H9 (cell line): ENCODE results near the gene F2RL3. TPM values are rescaled to one million over a fixed set of nuclear protein-coding genes. Genes with fewer than 3 reads are reported as not detected.

ENCODE experiments used
- DNase-seq: peaks from one replicate; pipeline ENCODE4 v3.0.0-alpha.2; 2017
- H2AFZ ChIP-seq: one replicate; pipeline ENCODE4 v1.6.1; 2013; ENCODE audit warnings: mild to moderate bottlenecking, low read length, control low read depth, moderate library complexity
- H2AK5ac ChIP-seq: 2 replicates; pipeline ENCODE4 v1.6.1; 2013; ENCODE audit warnings: low read length, control low read depth, mixed read lengths; ENCODE audit not compliant: insufficient read length
- H2BK120ac ChIP-seq: one replicate; pipeline ENCODE4 v1.6.1; 2013; ENCODE audit warnings: low read depth, mild to moderate bottlenecking, low read length, control low read depth, inconsistent platforms; ENCODE audit not compliant: poor library complexity, severe bottlenecking
- H2BK12ac ChIP-seq: 2 replicates; pipeline ENCODE4 v1.6.1; 2013; ENCODE audit warnings: low read length, control low read depth, mixed read lengths, low read depth; ENCODE audit not compliant: insufficient read length
- H2BK15ac ChIP-seq: 2 replicates; pipeline ENCODE4 v1.6.1; 2013; ENCODE audit warnings: low read depth, low read length, control low read depth
- H2BK20ac ChIP-seq: one replicate; pipeline ENCODE4 v1.6.1; 2013; ENCODE audit warnings: low read depth, mild to moderate bottlenecking, low read length, control low read depth, inconsistent platforms; ENCODE audit not compliant: poor library complexity, severe bottlenecking
- H2BK5ac ChIP-seq: 2 replicates; pipeline ENCODE4 v1.6.1; 2013; ENCODE audit warnings: low read length, control low read depth, mixed read lengths; ENCODE audit not compliant: insufficient read length
- H3K14ac ChIP-seq: 2 replicates; pipeline ENCODE4 v1.6.1; 2013; ENCODE audit warnings: low read length, control low read depth; ENCODE audit not compliant: insufficient read depth
- H3K18ac ChIP-seq: 2 replicates; pipeline ENCODE4 v1.6.1; 2013; ENCODE audit warnings: low read depth, mild to moderate bottlenecking, mixed read lengths, low read length, control low read depth; ENCODE audit not compliant: insufficient read length
- H3K23ac ChIP-seq: 2 replicates; pipeline ENCODE4 v1.6.1; 2013; ENCODE audit warnings: low read length, control low read depth, mixed read lengths, low read depth; ENCODE audit not compliant: insufficient read length
- H3K23me2 ChIP-seq: 2 replicates; pipeline ENCODE4 v1.6.1; 2013; ENCODE audit warnings: low read depth, mild to moderate bottlenecking, mixed read lengths, low read length, control low read depth; ENCODE audit not compliant: insufficient read length, poor library complexity, severe bottlenecking
- H3K27ac ChIP-seq: 2 replicates; pipeline ENCODE4 v1.5.1; 2013; ENCODE audit warnings: low read length, control low read depth, mixed read lengths, low read depth; ENCODE audit not compliant: insufficient read length
- H3K27me3 ChIP-seq: 2 replicates; pipeline ENCODE4 v1.6.1; 2013; ENCODE audit warnings: low read length, control low read depth, inconsistent platforms; ENCODE audit not compliant: insufficient read depth
- H3K4ac ChIP-seq: 2 replicates; pipeline ENCODE4 v1.6.1; 2013; ENCODE audit warnings: low read depth, mild to moderate bottlenecking, control low read depth, inconsistent platforms, low read length, moderate library complexity
- H3K4me1 ChIP-seq: 2 replicates; pipeline ENCODE4 v1.6.1; 2013; ENCODE audit warnings: low read length, control low read depth, inconsistent platforms; ENCODE audit not compliant: insufficient read depth
- H3K4me2 ChIP-seq: 2 replicates; pipeline ENCODE4 v1.6.1; 2013; ENCODE audit warnings: low read length, control low read depth, mixed read lengths; ENCODE audit not compliant: insufficient read length, insufficient read depth
- H3K56ac ChIP-seq: 2 replicates; pipeline ENCODE4 v1.6.1; 2013; ENCODE audit warnings: low read depth, mild to moderate bottlenecking, mixed read lengths, low read length, control low read depth; ENCODE audit not compliant: insufficient read length
- H3K79me1 ChIP-seq: 2 replicates; pipeline ENCODE4 v1.6.1; 2013; ENCODE audit warnings: low read depth, mild to moderate bottlenecking, moderate library complexity, low read length, control low read depth, inconsistent platforms; ENCODE audit not compliant: insufficient read depth, poor library complexity, severe bottlenecking
- H3K79me2 ChIP-seq: 2 replicates; pipeline ENCODE4 v1.6.1; 2013; ENCODE audit warnings: low read length, control low read depth, inconsistent platforms; ENCODE audit not compliant: insufficient read depth
- H3K9ac ChIP-seq: 2 replicates; pipeline ENCODE4 v1.6.1; 2013; ENCODE audit warnings: low read length, control low read depth, mixed read lengths; ENCODE audit not compliant: insufficient read length; ENCODE audit errors: extremely low read depth
- H3K9me3 ChIP-seq: one replicate; pipeline ENCODE4 v1.6.1; 2013; ENCODE audit warnings: low read depth, low read length, inconsistent platforms; ENCODE audit not compliant: control insufficient read depth
- H3T11ph ChIP-seq: one replicate; pipeline ENCODE4 v1.6.1; 2013; ENCODE audit warnings: mild to moderate bottlenecking, low read length, control low read depth, inconsistent platforms
- H4K20me1 ChIP-seq: one replicate; pipeline ENCODE4 v1.6.1; 2013; ENCODE audit not compliant: control insufficient read depth, insufficient read length, insufficient read depth
- H4K5ac ChIP-seq: 2 replicates; pipeline ENCODE4 v1.6.1; 2013; ENCODE audit warnings: low read depth, mild to moderate bottlenecking, mixed read lengths, low read length, control low read depth; ENCODE audit not compliant: insufficient read length
- H4K8ac ChIP-seq: replicated peaks from 2 replicates; pipeline ENCODE4 v1.6.1; 2013; ENCODE audit warnings: low read length, control low read depth, mixed read lengths, low read depth; ENCODE audit not compliant: insufficient read length
- H4K91ac ChIP-seq: 2 replicates; pipeline ENCODE4 v1.6.1; 2013; ENCODE audit warnings: low read depth, mild to moderate bottlenecking, moderate library complexity, mixed read lengths, low read length, control low read depth; ENCODE audit not compliant: insufficient read length
- H3K27ac Mint-ChIP-seq, 3 experiments: 2 replicates in 2 of 3; 3 replicates in 1 of 3; pipeline ENCODE4 v1.8.0; 2020 to 2021; ENCODE audit warnings: mixed read lengths in 3 of 3, mild to moderate bottlenecking in 1 of 3, moderate library complexity in 1 of 3
- H3K27me3 Mint-ChIP-seq: 2 replicates; pipeline ENCODE4 v1.8.0; 2021; ENCODE audit warnings: low read depth, mild to moderate bottlenecking, moderate library complexity, mixed read lengths
- H3K36me3 Mint-ChIP-seq, 3 experiments: 2 replicates in 2 of 3; 3 replicates in 1 of 3; pipeline ENCODE4 v1.8.0; 2020 to 2021; ENCODE audit warnings: low read depth in 3 of 3, mixed read lengths in 3 of 3; ENCODE audit not compliant: insufficient read depth in 1 of 3
- H3K4me1 Mint-ChIP-seq, 2 experiments: 2 replicates each; pipeline ENCODE4 v1.8.0; 2020; ENCODE audit warnings: mixed read lengths in 2 of 2
- H3K4me3 Mint-ChIP-seq, 2 experiments: 2 replicates in 1 of 2; 3 replicates in 1 of 2; pipeline ENCODE4 v1.8.0; 2020 to 2021; ENCODE audit warnings: mild to moderate bottlenecking in 2 of 2, mixed read lengths in 2 of 2, moderate library complexity in 1 of 2
- H3K9me3 Mint-ChIP-seq, 2 experiments: 2 replicates in 1 of 2; 3 replicates in 1 of 2; pipeline ENCODE4 v1.8.0; 2020; ENCODE audit warnings: mild to moderate bottlenecking in 2 of 2, mixed read lengths in 2 of 2, moderate library complexity in 1 of 2
- WGBS: extraction: QIAGEN DNeasy Blood & Tissue Kit; methylation state at CpG from one replicate; pipeline ENCODE4 v1.1.7; 2013; ENCODE audit warnings: missing lambda C conversion rate, low lambda C conversion rate, mixed read lengths; ENCODE audit not compliant: insufficient read length; ENCODE audit errors: extremely low coverage; 5-methylcytosine and 5-hydroxymethylcytosine counted together
- total RNA-seq: library from RNA; stranded (reverse); gene quantifications from 2 replicates; pipeline ENCODE4 v1.2.1, GENCODE V29; 2021
- TF ChIP-seq, protein P1 (sequence below): fragments of 200-600 bp; sonication (generic); conservative IDR thresholded peaks from 3 replicates; pipeline ENCODE4 v1.8.0; 2021; ENCODE audit warnings: antibody characterized with exemption, mild to moderate bottlenecking

F2RL3 gene
- total RNA-seq, 1 experiment from 2014 or later: not detected

GRCh38 chr19:16877581-16877980 lies 11.2 kb upstream of the F2RL3 start:
- Histone ChIP-seq H3K27ac (no peak overlapping the region), H3K4me2 (no peak overlapping the region), H2BK5ac (no peak overlapping the region), H3K14ac (no peak overlapping the region), H3K4me1 (no peaks in the 10 kb centered on the region), H3K9ac (no peak overlapping the region), H3K56ac (no peak overlapping the region), H2BK20ac (no peak overlapping the region), H3K23me2 (no peaks in the 10 kb centered on the region), H2AFZ (no peak overlapping the region), H4K5ac (no peak overlapping the region), H2BK15ac (no peak overlapping the region), H3K9me3 (peaks cover 8% of the 10 kb centered on the region), H3K18ac (no peak overlapping the region), H2AK5ac (no peak overlapping the region), H2BK12ac (no peak overlapping the region), H4K20me1 (no peaks in the 10 kb centered on the region), H3K79me2 (peaks cover 5% of the 10 kb centered on the region; the same call in 1 of the 2 replicates), H2BK120ac (no peak overlapping the region), H3K23ac (no peak overlapping the region), H4K91ac (no peak overlapping the region), H3T11ph (no peak overlapping the region), H4K8ac (no peak overlapping the region), H3K79me1 (peaks cover 2% of the 10 kb centered on the region), H3K27me3 (no peaks in the 10 kb centered on the region), H3K4ac (no peak overlapping the region)
- no CpG with 5 or more reads among the region's 11 CpGs for WGBS
- TF ChIP-seq, protein P1, sequence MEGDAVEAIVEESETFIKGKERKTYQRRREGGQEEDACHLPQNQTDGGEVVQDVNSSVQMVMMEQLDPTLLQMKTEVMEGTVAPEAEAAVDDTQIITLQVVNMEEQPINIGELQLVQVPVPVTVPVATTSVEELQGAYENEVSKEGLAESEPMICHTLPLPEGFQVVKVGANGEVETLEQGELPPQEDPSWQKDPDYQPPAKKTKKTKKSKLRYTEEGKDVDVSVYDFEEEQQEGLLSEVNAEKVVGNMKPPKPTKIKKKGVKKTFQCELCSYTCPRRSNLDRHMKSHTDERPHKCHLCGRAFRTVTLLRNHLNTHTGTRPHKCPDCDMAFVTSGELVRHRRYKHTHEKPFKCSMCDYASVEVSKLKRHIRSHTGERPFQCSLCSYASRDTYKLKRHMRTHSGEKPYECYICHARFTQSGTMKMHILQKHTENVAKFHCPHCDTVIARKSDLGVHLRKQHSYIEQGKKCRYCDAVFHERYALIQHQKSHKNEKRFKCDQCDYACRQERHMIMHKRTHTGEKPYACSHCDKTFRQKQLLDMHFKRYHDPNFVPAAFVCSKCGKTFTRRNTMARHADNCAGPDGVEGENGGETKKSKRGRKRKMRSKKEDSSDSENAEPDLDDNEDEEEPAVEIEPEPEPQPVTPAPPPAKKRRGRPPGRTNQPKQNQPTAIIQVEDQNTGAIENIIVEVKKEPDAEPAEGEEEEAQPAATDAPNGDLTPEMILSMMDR: no peak
- Mint-ChIP-seq H3K9me3 (peaks cover 19 to 30% of the 10 kb centered on the region in 2 experiments), H3K27ac (no peak overlapping the region), H3K36me3 (peaks cover 63 to 83% (median 73%) of the 10 kb centered on the region in 3 experiments), H3K4me1 (no peaks in the 10 kb centered on the region), H3K27me3 (peaks cover 2% of the 10 kb centered on the region), H3K4me3 (no peak overlapping the region)
- DNase-seq: no peak
